Neural cell (in vitro differentiated cells): ENCODE measurements around the gene RABL6. TPM values are rescaled to one million over a fixed set of nuclear protein-coding genes. Genes with fewer than 3 reads are reported as not detected.
A peak's percentile ranks its signal among the peaks of the same experiment; 100 is the strongest.

Source experiments
- H2AFZ ChIP-seq: fragments of 200-600, 300-800 bp; sonication (generic), shearing (Covaris generic); 2 replicates; pipeline ENCODE4 v1.6.0; 2014; ENCODE audit warnings: low read depth, mild to moderate bottlenecking, antibody characterized with exemption, low read length, moderate library complexity
- H3F3A ChIP-seq: fragments of 200-600 bp; shearing (Covaris generic); 2 replicates; pipeline ENCODE4 v1.6.1; 2016; ENCODE audit warnings: mild to moderate bottlenecking, moderate library complexity, mixed read lengths, antibody characterized with exemption, low read length; ENCODE audit not compliant: insufficient read depth, poor library complexity, severe bottlenecking
- H3K27ac ChIP-seq: fragments of 200-600, 300-800 bp; sonication (generic), shearing (Covaris generic); 2 replicates; pipeline ENCODE4 v1.5.1; 2014; ENCODE audit warnings: mild to moderate bottlenecking, low read length, moderate library complexity
- H3K27me3 ChIP-seq: fragments of 300-800, 200-600 bp; sonication (generic), shearing (Covaris generic); 2 replicates; pipeline ENCODE4 v1.6.0; 2014; ENCODE audit warnings: mild to moderate bottlenecking, low read depth, low read length, moderate library complexity; ENCODE audit not compliant: insufficient read depth
- H3K36me3 ChIP-seq: fragments of 300-800, 200-600 bp; sonication (generic), shearing (Covaris generic); 2 replicates; pipeline ENCODE4 v1.5.1; 2014; ENCODE audit warnings: mild to moderate bottlenecking, antibody characterized with exemption, low read length, moderate library complexity; ENCODE audit not compliant: insufficient read depth
- H3K4me2 ChIP-seq: fragments of 300-800, 200-600 bp; sonication (generic), shearing (Covaris generic); 2 replicates; pipeline ENCODE4 v1.6.0; 2014; ENCODE audit warnings: mild to moderate bottlenecking, low read length
- H3K4me3 ChIP-seq: fragments of 300-800, 200-600 bp; sonication (generic), shearing (Covaris generic); 2 replicates; pipeline ENCODE4 v1.5.1; 2014; ENCODE audit warnings: mild to moderate bottlenecking, low read length, moderate library complexity
- H3K79me2 ChIP-seq: fragments of 200-600 bp; shearing (Covaris generic); replicated peaks from 2 replicates; pipeline ENCODE4 v1.6.0; 2014; ENCODE audit warnings: mild to moderate bottlenecking, low read length, moderate library complexity; ENCODE audit not compliant: insufficient read depth
- H3K9ac ChIP-seq: fragments of 300-800, 200-600 bp; sonication (generic), shearing (Covaris generic); 2 replicates; pipeline ENCODE4 v1.6.1; 2016; ENCODE audit warnings: mild to moderate bottlenecking, low read length, mixed read lengths
- H3K9me2 ChIP-seq: fragments of 200-600 bp; shearing (Covaris generic); 2 replicates; pipeline ENCODE4 v1.6.1; 2016; ENCODE audit warnings: mild to moderate bottlenecking, low read length, mixed read lengths; ENCODE audit not compliant: insufficient read depth
- H3K9me3 ChIP-seq: fragments of 200-600, 300-800 bp; sonication (generic), shearing (Covaris generic); 2 replicates; pipeline ENCODE4 v1.6.1; 2016; ENCODE audit warnings: mild to moderate bottlenecking, mixed run types, low read length, moderate library complexity, mixed read lengths
- H4K20me1 ChIP-seq: fragments of 200-600 bp; shearing (Covaris generic); 2 replicates; pipeline ENCODE4 v1.6.1; 2016; ENCODE audit warnings: mild to moderate bottlenecking, mixed run types; ENCODE audit not compliant: insufficient read depth
- CTCF ChIP-seq: fragments of 450-650 bp; IDR thresholded peaks from 2 replicates; pipeline ENCODE4 v1.5.1; 2014; ENCODE audit warnings: antibody characterized with exemption, mild to moderate bottlenecking, moderate library complexity; ENCODE audit not compliant: poor library complexity, severe bottlenecking
- EP300 ChIP-seq: fragments of 450-650 bp; conservative IDR thresholded peaks from 2 replicates; pipeline ENCODE4 v1.6.1; 2014; ENCODE audit warnings: antibody characterized with exemption, mild to moderate bottlenecking, moderate library complexity; ENCODE audit not compliant: poor library complexity, severe bottlenecking
- EZH2 ChIP-seq: fragments of 200-600, 300-800 bp; shearing (Covaris generic), sonication (generic); IDR thresholded peaks from 2 replicates; pipeline ENCODE4 v1.6.1; 2014; ENCODE audit warnings: antibody characterized with exemption, low read length, borderline replicate concordance, mild to moderate bottlenecking; ENCODE audit not compliant: insufficient read depth, poor library complexity, severe bottlenecking
- MXI1 ChIP-seq: fragments of 450-650 bp; conservative IDR thresholded peaks from 2 replicates; pipeline ENCODE4 v1.6.1; 2014; ENCODE audit warnings: antibody characterized with exemption, mild to moderate bottlenecking; ENCODE audit not compliant: poor library complexity, severe bottlenecking
- POLR2AphosphoS5 ChIP-seq: IDR thresholded peaks from 2 replicates; pipeline ENCODE4 v1.6.1; 2012
- RAD21 ChIP-seq: fragments of 450-650 bp; conservative IDR thresholded peaks from 2 replicates; pipeline ENCODE4 v1.6.1; 2014; ENCODE audit warnings: antibody characterized with exemption, mild to moderate bottlenecking, moderate library complexity
- SMC3 ChIP-seq: fragments of 450-650 bp; conservative IDR thresholded peaks from 2 replicates; pipeline ENCODE4 v1.6.1; 2014; ENCODE audit warnings: antibody characterized with exemption, mild to moderate bottlenecking, moderate library complexity; ENCODE audit not compliant: poor library complexity
- TAF1 ChIP-seq: IDR thresholded peaks from 2 replicates; pipeline ENCODE4 v1.6.1; 2012; ENCODE audit warnings: low read depth
- polyA plus RNA-seq: library from polyadenylated mRNA; depleted of rRNA; stranded (reverse); fragments of >200 nt; gene quantifications from 2 replicates; pipeline ENCODE4 v1.2.3, GENCODE V29; 2014

Gene RABL6
- polyA plus RNA-seq, 1 donor from 2014 or later = 46.4 TPM

GRCh38 chr9:136792321-136793085 is 15.2 kb upstream of the RABL6 start:
- H3K27me3 ChIP-seq = no peaks in the 10 kb centered on the region
- no peaks in the 10 kb centered on the region for H3K79me2 ChIP-seq
- no peaks in the 10 kb centered on the region for H4K20me1 ChIP-seq
- peaks cover 3% of the 10 kb centered on the region for H3F3A ChIP-seq
- no peaks in the 10 kb centered on the region for H3K9me3 ChIP-seq
- no peak overlapping the region for H3K4me2 ChIP-seq
- H2AFZ ChIP-seq = no peak overlapping the region
- no peaks in the 10 kb centered on the region for H3K9me2 ChIP-seq
- no peak for TF ChIP-seq CTCF
- H3K36me3 ChIP-seq = no peaks in the 10 kb centered on the region
- H3K27ac ChIP-seq = no peak overlapping the region
- no peak overlapping the region for H3K9ac ChIP-seq
- peak overlapping the region; percentile 85 for H3K4me3 ChIP-seq

- Histone ChIP-seq H3K36me3 (no peaks in the 10 kb centered on the region), H3K9me3 (no peaks in the 10 kb centered on the region), H3F3A (peaks cover 3% of the 10 kb centered on the region), H3K9ac (no peak overlapping the region), H2AFZ (no peak overlapping the region), H3K27me3 (no peaks in the 10 kb centered on the region), H4K20me1 (no peaks in the 10 kb centered on the region), H3K27ac (no peak overlapping the region), H3K79me2 (no peaks in the 10 kb centered on the region), H3K4me3 (no peak overlapping the region), H3K4me2 (no peak overlapping the region), H3K9me2 (no peaks in the 10 kb centered on the region)
- no peak for TF ChIP-seq CTCF
- TF ChIP-seq EZH2 = no peak
- TF ChIP-seq MXI1 = no peak
- no peak for TF ChIP-seq EP300
- no peak for TF ChIP-seq RAD21
- no peak for TF ChIP-seq TAF1
- no peak for TF ChIP-seq POLR2AphosphoS5
- no peak for TF ChIP-seq SMC3
Observed at GRCh38 chr9:136793086-136793946, 14.4 kb upstream of the RABL6 start.
